ENCODE results near the gene METAP1.
A peak's percentile ranks its signal among the peaks of the same experiment; 100 is the strongest.
"Not testable (repeated sequence)": the region's sequence is repeated elsewhere in the genome, so short reads cannot be mapped to it uniquely, and the experiment has no call there.

METAP1 gene

DNA sequence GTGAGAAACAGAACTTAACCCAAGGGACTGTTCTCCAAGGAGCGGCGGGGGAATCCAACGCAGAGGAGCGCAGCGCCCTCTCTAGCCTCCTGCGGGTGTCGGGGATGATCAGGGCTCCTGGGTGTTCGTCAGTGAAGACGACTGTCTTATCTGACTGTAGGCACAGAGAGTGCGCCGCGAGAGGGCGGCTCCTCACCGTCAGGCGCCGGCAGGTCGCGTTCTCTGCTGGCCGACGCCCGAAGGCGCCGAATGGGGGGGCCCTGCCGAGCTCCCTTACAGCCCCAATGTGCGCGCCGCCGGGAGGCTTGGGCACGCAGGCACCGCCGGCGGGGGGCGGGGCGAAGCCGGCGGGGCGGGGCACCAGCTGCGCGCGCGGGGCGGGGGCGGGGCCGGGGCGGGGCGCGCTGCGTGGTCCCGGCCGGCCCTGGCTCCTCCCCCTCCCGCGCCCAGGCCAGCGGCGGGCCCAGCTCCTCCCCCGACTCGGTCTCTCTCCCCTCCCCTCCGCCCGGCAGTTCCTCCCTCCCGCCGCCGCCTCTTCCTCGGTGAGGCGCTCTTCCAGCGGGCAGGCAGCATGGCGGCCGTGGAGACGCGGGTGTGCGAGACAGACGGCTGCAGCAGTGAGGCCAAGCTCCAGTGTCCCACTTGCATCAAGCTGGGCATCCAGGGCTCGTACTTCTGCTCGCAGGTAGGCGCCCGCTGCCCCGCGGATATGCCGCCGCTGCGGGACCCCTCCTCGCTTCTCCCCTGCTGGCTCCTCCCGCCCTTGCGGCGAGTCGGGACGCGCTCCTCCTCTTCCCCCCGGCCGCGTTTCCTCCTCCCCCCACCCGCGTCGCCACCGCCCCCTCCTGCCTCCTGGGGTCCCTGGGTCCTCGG lies at the start of gene METAP1:
TSS of gene METAP1 (plus strand) at position 539 of the 873 bp plus-strand sequence. CDS start at position 572, 33 bp downstream.
- peak; percentile 95 for DNase-seq (ENCODE audit: low spot score)

GRCh38 chr4:98946359-98946758 lies 49.2 kb upstream of the METAP1 start:
- DNase-seq (ENCODE audit: low spot score): no peak

GRCh38 chr4:98950925-98951324 lies 44.6 kb upstream of the METAP1 start:
- no peak for DNase-seq (ENCODE audit: low spot score)

DNA sequence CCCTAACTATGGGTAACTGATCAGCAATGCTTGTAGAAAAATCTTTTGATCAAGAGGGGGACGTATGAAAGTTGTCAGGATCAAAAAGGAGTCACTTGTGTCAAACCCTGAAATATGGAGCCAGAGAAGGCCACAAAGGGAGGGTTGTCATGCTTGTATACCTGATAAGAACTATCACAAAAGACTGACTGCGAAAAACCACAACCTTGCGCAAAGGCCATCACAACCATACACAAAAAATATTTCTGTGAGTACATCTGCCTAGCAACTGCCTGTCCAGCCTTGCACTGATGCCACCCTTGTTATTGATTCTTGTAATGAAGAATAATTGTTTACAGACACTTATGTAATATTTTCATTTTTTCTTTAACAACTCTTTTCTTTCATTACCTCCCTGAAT lies 43.8 kb upstream of the METAP1 start:
- no peak for DNase-seq (ENCODE audit: low spot score)

DNA sequence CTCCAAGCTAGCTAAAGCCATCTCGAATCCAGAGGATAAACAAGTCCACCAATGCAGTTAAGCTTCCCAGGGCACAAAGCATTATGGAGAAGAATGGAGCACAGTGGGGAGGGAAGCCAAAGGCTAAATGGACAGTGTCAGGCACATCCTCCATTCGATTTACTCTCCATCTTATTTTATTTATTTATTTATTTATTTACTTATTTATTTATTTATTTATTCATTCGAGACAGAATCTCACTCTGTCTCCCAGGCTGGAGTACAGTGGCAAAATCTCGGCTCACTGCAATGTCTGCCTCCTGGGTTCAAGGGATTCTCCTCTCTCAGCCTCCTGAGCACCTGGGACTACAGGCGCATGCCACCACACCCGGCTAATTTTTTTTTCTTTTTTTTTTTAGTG lies 40.3 kb upstream of the METAP1 start:
- no peak for DNase-seq (ENCODE audit: low spot score)

DNA sequence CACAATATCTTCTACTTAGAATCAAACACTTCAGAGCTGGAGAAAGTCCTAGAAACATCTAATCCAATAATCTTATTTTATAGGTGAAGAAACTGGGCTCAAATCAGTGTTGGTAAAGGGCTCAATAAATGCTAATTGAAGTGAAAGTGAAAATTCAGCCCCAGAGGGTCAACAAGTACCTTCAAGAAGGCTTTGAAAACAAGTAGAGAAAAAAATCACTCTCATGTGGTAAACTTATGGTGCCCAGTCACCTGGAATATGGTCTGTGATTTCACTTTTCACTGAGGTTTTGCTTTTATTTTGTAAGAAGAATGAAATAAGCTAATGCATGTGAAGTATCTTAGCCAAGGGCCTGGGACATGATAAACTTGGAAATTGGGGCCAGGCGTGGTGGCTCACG lies 37.5 kb upstream of the METAP1 start:
- DNase-seq (ENCODE audit: low spot score): no peak

DNA sequence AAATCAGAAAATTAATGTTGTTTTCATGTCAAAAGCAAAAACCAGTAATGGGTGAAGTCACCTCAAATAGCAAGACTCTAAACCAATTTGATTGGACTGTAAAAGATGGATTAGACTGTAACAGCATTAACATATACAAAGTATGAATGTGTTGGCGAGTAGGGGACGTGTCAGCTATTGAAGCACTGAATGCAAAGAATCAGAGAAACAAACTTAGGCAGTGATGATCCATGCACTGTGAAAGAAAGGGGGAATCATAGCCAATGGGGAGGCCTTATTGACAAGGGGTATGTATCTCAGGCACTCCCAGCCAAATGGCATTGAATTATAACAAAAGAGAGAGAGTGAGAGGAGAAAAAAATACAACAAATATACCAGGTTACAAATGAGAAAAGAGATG lies 36.1 kb upstream of the METAP1 start:
- no peak for DNase-seq (ENCODE audit: low spot score)

DNA sequence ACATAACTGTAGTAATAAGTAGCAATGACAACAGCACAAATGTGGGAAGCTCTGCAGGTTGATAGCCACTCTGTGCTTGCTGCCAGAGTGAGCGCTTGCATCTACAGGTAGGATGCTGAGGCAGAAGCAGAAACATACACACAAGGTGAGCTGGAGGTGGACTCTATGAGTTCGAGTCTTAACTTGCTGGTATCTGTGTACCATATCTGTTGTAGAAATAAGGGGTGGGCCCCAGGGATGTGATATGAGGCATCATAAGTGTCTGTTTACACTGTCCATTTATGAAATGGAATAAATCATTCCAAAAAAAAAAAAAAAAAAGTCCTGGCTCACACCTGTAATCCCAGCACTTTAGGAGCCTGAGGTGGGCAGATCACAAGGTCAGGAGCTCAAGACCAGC lies 33.8 kb upstream of the METAP1 start:
- no peak for DNase-seq (ENCODE audit: low spot score)

DNA sequence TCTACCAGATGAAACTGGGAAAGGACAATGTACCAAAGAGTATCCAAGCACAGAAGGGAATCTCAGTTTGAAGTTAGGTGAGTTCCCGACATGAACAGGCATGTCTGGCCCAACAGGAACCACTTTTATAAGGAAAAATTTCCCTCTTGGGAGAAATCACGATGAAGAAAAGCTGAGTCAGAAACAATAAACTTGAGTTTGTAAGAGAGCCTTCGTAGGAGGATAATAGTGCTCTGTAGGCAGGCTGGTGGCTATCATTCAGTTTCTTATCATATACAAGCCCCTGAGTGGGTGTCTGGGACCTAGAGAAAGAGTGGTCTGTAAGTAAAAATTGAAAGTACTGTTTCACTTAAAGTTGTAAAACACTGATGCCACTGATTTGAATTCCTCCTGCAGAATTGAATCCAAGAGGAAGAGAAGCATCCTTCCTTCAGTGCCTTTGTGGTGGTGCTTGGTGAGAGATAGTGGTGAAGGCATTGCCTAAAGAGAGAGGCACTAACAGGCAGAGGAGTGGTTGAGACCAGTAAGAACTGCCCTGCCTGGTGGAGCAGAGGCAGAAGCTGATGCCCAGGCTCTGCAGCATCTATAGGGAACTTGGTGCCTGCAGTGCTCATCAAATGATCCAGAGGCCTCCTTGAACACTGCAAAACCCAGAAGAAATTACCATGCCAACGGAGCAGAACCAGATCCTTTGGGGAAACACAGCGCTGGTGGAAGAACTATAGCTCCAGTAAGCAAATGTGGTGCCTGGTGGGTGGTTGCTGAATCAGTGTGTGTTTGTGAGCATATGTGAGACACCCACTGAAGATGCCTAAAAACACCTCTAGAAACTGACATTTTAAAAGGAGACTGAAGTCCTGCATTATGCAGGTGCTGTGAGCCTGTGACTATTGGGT lies 31.7 kb upstream of the METAP1 start:
- no peak for DNase-seq (ENCODE audit: low spot score)

DNA sequence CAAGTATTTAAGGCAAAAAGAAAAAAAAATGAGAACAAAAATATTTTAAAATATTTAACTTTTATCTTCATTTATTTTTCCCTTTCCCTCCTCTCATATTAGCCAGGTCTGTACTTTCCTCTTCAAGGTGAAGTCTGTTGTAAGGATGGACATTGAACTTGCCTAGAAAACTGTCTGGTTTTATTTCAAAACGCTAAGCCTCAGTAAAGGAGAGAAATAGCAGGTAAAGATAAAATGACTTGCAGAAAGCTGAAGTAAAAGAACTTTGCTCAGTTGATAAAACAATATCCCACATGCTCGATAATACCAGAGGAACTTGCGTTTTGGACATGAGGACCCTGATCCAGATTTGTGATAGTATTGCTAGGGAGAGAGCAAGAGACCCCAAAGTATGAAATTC lies 28.6 kb upstream of the METAP1 start:
- DNase-seq (ENCODE audit: low spot score): no peak

DNA sequence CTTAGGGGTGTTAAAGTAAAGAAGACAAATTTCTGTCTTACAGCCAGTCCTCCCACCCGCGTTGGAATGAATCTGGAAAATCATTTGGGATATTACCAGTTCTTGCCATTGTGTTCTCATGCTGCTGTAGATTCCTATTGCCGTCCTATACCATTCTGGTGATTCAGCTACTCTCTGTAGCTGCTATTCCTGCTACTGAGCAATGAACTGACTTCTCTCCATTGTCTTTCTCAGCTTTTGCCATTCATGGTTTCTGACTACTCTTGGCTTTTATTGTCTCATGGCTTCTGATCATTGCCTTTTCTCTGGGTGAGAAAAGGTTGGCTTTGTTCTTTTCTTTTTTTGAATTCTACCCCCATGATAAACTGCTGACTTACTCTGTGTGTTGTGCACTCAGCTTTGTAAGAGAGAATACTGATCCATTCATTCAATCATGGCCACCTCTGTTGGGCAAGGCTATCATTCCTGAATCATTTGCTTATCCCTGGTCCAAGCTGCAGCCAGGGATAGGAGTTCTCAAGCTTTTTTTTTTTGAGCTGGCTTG lies 27.7 kb upstream of the METAP1 start:
- no peak for DNase-seq (ENCODE audit: low spot score)

- DNase-seq (ENCODE audit: low spot score): no peak
Measured at GRCh38 chr4:98969878-98970785, 25.4 kb upstream of the METAP1 start.

- no peak for DNase-seq (ENCODE audit: low spot score)
Measured at GRCh38 chr4:98976716-98977115, 18.8 kb upstream of the METAP1 start.

- DNase-seq (ENCODE audit: low spot score): no peak
Measured at GRCh38 chr4:98977557-98977956, 18.0 kb upstream of the METAP1 start.

DNA sequence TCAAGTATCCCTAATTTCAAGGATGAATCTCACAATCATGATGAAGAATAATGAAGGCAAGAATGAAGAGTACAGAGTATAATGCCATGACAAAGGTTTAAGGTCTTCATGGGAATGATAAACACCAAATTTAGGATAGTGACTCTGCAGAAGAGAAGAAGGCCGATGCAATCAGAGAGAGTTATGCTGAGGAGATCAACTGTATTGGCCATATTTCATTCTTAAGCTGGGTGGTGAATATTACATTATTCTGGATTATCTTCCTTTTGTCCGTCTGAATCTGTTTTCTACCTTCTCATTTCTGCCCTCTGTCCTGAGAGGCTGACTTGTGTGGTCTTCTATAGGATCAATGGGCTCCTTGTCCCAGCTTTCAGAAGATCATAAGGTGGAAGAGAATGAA lies 7.8 kb upstream of the METAP1 start:
- DNase-seq (ENCODE audit: low spot score): no peak

GRCh38 chr4:98992835-98993234 lies 2.7 kb upstream of the METAP1 start:
- not testable (repeated sequence) for DNase-seq (ENCODE audit: low spot score)

DNA sequence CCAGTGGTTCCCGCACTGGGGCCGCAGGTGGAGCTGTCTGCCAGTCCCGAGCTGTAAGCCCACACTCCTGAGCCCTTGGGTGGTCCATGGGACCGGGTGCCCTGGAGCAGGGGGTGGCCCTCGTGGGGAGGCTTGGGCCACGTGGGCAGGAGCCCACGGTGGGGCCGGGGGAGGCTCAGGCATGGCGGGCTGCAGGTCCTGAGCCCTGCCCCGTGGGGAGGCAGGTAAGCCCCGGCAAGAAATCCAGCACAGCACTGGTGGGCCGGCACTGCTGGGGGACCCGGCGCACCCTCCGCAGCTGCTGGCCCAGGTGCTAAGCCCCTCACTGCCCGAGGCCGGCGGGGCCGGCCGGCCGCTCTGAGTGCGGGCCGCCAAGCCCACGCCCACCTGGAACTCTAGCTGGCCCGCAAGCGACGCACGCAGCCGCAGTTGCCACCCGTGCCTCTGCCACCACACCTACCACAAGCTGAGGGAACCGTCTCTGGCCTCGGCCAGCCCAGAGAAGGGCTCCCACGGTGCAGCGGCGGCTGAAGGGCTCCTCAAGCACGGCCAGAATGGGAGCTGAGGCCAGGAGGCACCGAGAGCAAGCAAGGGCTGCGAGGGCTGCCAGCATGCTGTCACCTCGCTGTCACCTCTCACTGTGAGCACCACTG lies 2.0 kb upstream of the METAP1 start:
- DNase-seq (ENCODE audit: low spot score): no peak

DNA sequence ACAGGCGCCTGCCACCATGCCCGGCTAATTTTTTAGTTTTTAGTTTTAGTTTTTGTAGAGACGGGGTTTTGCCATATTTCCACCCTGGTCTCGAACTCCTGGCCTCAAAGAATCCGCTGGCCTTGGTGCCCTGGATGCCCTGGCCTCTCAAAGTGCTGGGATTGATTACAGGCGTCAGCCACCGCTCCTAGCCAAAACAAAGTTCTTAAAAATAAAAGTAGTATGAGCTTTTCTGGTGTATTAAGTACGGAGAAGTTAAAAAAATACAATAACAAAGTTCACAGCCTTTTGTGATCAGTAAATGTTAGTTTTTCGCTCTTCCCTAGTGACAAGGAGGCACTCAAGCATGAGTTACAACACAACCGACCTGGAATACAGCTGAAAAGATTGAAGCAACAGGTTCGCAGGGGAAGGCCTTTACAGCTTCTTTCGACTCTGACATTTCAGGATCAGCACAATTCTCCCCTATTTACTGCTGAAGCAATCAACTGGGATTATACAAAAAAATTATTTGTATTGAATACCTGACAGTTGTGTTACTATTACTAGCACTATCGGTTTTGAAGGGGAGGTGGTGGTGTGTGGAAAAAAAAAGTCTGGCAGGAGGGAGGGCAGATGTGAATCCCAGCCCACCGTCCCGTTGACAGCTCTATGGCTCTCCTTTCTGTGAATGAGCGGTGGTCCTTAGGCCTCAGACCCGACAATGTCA lies 893 bp upstream of the METAP1 start:
- no peak for DNase-seq (ENCODE audit: low spot score)

GRCh38 chr4:98996056-98996764 lies 689 bp downstream of the METAP1 start:
- DNase-seq (ENCODE audit: low spot score): peak; percentile 19

DNA sequence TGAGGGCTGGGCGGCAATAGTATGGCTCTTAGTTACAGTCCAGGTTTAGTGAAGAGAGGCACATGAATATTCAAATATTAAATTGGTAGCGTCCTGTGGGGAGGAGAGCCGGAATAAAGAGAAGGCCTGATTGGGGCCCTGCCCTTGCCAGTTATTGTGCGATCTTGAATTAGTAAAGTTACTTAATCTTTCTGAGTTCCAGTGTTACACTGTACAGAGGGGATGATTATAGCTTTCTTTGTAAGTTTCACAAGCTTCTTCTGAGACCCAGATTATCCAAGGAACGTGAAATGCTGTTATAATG lies 1.2 kb downstream of the METAP1 start:
- no peak for DNase-seq (ENCODE audit: low spot score)

Measured in iPS-NIHi11 (cell line).